ENCODE measurements around the gene KRT33A. TPM values are rescaled to one million over a fixed set of nuclear protein-coding genes. Genes with fewer than 3 reads are reported as not detected.

KRT33A gene
- total RNA-seq, 1 experiment from 2014 or later = not detected

DNA sequence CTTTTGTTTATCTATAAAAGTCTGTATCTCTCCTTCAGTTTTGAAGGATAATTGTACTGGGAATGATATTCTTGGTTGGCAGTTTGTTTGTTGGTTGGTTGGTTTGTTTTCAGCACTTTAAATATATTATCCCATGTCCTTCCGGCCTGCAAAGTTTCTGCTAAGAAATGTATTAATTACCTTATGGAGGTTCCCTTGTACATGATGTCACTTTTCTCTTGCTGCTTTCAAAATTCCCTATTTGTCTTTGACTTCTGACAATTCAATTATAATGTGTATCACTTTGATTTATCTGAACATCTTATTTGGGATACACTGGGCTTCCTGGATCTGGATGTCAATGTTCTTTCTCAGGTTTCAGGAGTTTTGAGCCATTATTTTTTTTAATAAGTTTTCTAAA is 35.6 kb upstream of the KRT33A start:
- Histone ChIP-seq H2BK5ac (ENCODE audit: insufficient read length, low read length) (no peak overlapping the region), H2BK15ac (ENCODE audit: low read depth, low read length) (no peak overlapping the region), H3K9me3 (ENCODE audit: control insufficient read depth, low read depth, low read length) (no peaks in the 10 kb centered on the region), H3K4me1 (ENCODE audit: insufficient read depth, low read length) (no peaks in the 10 kb centered on the region), H4K91ac (ENCODE audit: insufficient read length, low read depth, low read length) (no peak overlapping the region), H3K4ac (ENCODE audit: low read depth, low read length) (no peak overlapping the region), H2BK12ac (ENCODE audit: insufficient read length, low read depth, low read length) (no peak overlapping the region), H4K5ac (ENCODE audit: insufficient read length, low read depth, low read length) (no peak overlapping the region), H3K9ac (ENCODE audit: extremely low read depth, insufficient read length, low read length) (no peak overlapping the region), H3K14ac (ENCODE audit: insufficient read depth, low read length) (no peak overlapping the region), H2BK120ac (ENCODE audit: low read depth, low read length, poor library complexity, severe bottlenecking) (no peak overlapping the region), H3K23me2 (ENCODE audit: insufficient read length, low read depth, low read length, poor library complexity, severe bottlenecking) (no peaks in the 10 kb centered on the region), H4K20me1 (ENCODE audit: control insufficient read depth, insufficient read depth, insufficient read length) (no peaks in the 10 kb centered on the region), H4K8ac (replicated peaks; ENCODE audit: insufficient read length, low read depth, low read length) (no peak overlapping the region), H3K27ac (ENCODE audit: insufficient read length, low read depth, low read length) (no peak overlapping the region), H3K23ac (ENCODE audit: insufficient read length, low read depth, low read length) (no peak overlapping the region), H3K4me2 (ENCODE audit: insufficient read depth, insufficient read length, low read length) (no peak overlapping the region), H2BK20ac (ENCODE audit: low read depth, low read length, poor library complexity, severe bottlenecking) (no peak overlapping the region), H2AK5ac (ENCODE audit: insufficient read length, low read length) (no peak overlapping the region), H3K79me2 (ENCODE audit: insufficient read depth, low read length) (no peaks in the 10 kb centered on the region), H3K79me1 (ENCODE audit: insufficient read depth, low read depth, low read length, poor library complexity, severe bottlenecking) (no peaks in the 10 kb centered on the region), H3T11ph (ENCODE audit: low read length) (no peak overlapping the region), H2AFZ (ENCODE audit: low read length) (no peak overlapping the region), H3K56ac (ENCODE audit: insufficient read length, low read depth, low read length) (no peak overlapping the region), H3K27me3 (ENCODE audit: insufficient read depth, low read length) (no peaks in the 10 kb centered on the region), H3K18ac (ENCODE audit: insufficient read length, low read depth, low read length) (no peak overlapping the region)
- no peak overlapping the region for H3K4me3 Mint-ChIP-seq
- no peak overlapping the region for H3K27ac Mint-ChIP-seq
- peaks cover 0 to 5% of the 10 kb centered on the region in 2 experiments; a peak in 1 of 4 replicates for H3K4me1 Mint-ChIP-seq
- no peak for DNase-seq
- whole genome bisulfite sequencing (ENCODE audit: extremely low coverage, insufficient read length, low lambda C conversion rate) = no CpG with 5 or more reads among the region's 1 CpG
- TF ChIP-seq, protein P1, sequence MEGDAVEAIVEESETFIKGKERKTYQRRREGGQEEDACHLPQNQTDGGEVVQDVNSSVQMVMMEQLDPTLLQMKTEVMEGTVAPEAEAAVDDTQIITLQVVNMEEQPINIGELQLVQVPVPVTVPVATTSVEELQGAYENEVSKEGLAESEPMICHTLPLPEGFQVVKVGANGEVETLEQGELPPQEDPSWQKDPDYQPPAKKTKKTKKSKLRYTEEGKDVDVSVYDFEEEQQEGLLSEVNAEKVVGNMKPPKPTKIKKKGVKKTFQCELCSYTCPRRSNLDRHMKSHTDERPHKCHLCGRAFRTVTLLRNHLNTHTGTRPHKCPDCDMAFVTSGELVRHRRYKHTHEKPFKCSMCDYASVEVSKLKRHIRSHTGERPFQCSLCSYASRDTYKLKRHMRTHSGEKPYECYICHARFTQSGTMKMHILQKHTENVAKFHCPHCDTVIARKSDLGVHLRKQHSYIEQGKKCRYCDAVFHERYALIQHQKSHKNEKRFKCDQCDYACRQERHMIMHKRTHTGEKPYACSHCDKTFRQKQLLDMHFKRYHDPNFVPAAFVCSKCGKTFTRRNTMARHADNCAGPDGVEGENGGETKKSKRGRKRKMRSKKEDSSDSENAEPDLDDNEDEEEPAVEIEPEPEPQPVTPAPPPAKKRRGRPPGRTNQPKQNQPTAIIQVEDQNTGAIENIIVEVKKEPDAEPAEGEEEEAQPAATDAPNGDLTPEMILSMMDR (conservative IDR thresholded peaks at IDR 0.05) = no peak
- peaks cover 0 to 10% of the 10 kb centered on the region in 2 experiments; a peak in 3 of 5 replicates for H3K9me3 Mint-ChIP-seq
- 0 out of 7 replicates have a peak, but pooled peaks cover 0 to 2% (median 0%) of the 10 kb centered on the region in 3 experiments for H3K36me3 Mint-ChIP-seq (ENCODE audit: insufficient read depth in 1 of 3, low read depth in 3 of 3)
- H3K27me3 Mint-ChIP-seq (ENCODE audit: low read depth) = peaks cover 5% of the 10 kb centered on the region; the same call in 1 of the 2 replicates
